Tibial nerve (tissue), 4 donors: Measurements from ENCODE around the gene CHRM4. TPM values are rescaled to one million over a fixed set of nuclear protein-coding genes. Genes with fewer than 3 reads are reported as not detected.

Experiments
- DNase-seq, 2 donors: peaks; one replicate each; pipeline ENCODE4 v3.0.0-alpha.2; 2019; ENCODE audit warnings: low spot score in 2 of 2
- H3K27ac ChIP-seq, 4 donors: fragments of 200-600 bp; sonication (generic) in 3 of 4; one replicate each; pipeline ENCODE4 v1.5.1; 2017 to 2019; ENCODE audit warnings: mild to moderate bottlenecking in 1 of 4
- H3K27me3 ChIP-seq, 2 donors: fragments of 200-600 bp; sonication (generic) in 1 of 2; one replicate each; pipeline versions ENCODE4 v1.5.1 to v1.6.0; 2017 to 2019
- H3K36me3 ChIP-seq, 3 donors: fragments of 200-600 bp; sonication (generic); one replicate each; pipeline ENCODE4 v1.5.1; 2018 to 2019
- H3K4me1 ChIP-seq, 4 donors: fragments of 200-600 bp; sonication (generic) in 3 of 4; one replicate each; pipeline ENCODE4 v1.5.1; 2017 to 2019
- H3K4me3 ChIP-seq, 4 donors: fragments of 200-600 bp; sonication (generic) in 3 of 4; one replicate each; pipeline ENCODE4 v1.5.1; 2017 to 2019; ENCODE audit warnings: mild to moderate bottlenecking in 1 of 4, moderate library complexity in 1 of 4
- H3K9me3 ChIP-seq, 4 donors: fragments of 200-600 bp; sonication (generic) in 3 of 4; one replicate each; pipeline ENCODE4 v1.5.1; 2017 to 2019
- CTCF ChIP-seq, 5 experiments: fragments of 200-600 bp in 3 of 5; fragments of 450-650 bp in 2 of 5; sonication (generic) in 3 of 5; IDR thresholded peaks; one replicate each; pipeline ENCODE4 v1.5.1; 2016 to 2019; ENCODE audit warnings: antibody characterized with exemption in 5 of 5, mild to moderate bottlenecking in 3 of 5, moderate library complexity in 2 of 5
- EP300 ChIP-seq, 2 donors: sonication (generic); formaldehyde crosslinking; IDR thresholded peaks; one replicate each; pipeline ENCODE4 v1.6.1; 2017; ENCODE audit warnings: antibody characterized with exemption in 2 of 2, mild to moderate bottlenecking in 1 of 2
- POLR2A ChIP-seq, 2 donors: fragments of 450-650 bp; IDR thresholded peaks; one replicate each; pipeline ENCODE4 v1.6.1; 2017; ENCODE audit warnings: antibody characterized with exemption in 2 of 2, mild to moderate bottlenecking in 2 of 2, moderate library complexity in 2 of 2
- WGBS, 2 donors: methylation state at CpG; one replicate each; pipeline ENCODE4 v1.1.5; 2018; 5-methylcytosine and 5-hydroxymethylcytosine counted together
- total RNA-seq, 4 donors: library from RNA; depleted of rRNA; stranded (reverse); fragments of >200 nt; gene quantifications; one replicate each; pipeline ENCODE4 v1.1.0, GENCODE V29; 2016

Gene CHRM4
- total RNA-seq, 4 donors from 2014 or later, result 1.2 TPM; not detected in 3

GRCh38 chr11:46392421-46393230, 1.1 kb upstream of the CHRM4 start:
- Histone ChIP-seq H3K27ac (no peak overlapping the region), H3K9me3 (no peaks in the 10 kb centered on the region), H3K36me3 (peaks cover 0 to 23% (median 6%) of the 10 kb centered on the region in 3 donors), H3K4me1 (peaks cover 0 to 51% (median 30%) of the 10 kb centered on the region in 4 donors), H3K27me3 (peaks cover 5 to 48% of the 10 kb centered on the region in 2 donors), H3K4me3 (peak overlapping the region; percentile 2 to 49 (median 19))
- TF ChIP-seq EP300 (IDR thresholded peaks at IDR 0.05) (peak in 1 of 2 donors; percentile 40), CTCF (IDR thresholded peaks at IDR 0.05) (no peak), POLR2A (IDR thresholded peaks at IDR 0.05) (no peak)
- DNase-seq, result peak; percentile 65 to 70
- 3 to 4% methylated on average over 40 to 45 of the region's 71 CpGs for WGBS, 2 donors

- Histone ChIP-seq H3K9me3 (no peaks in the 10 kb centered on the region), H3K4me3 (peak overlapping the region in 1 of 4 donors; percentile 49)
Measured at GRCh38 chr11:46391186-46391577, 394 bp downstream of the CHRM4 start.

GRCh38 chr11:46390331-46391171, 1.0 kb downstream of the CHRM4 start:
- no peak for DNase-seq

More at GRCh38 chr11:46391186-46391577, 394 bp downstream of the CHRM4 start:
- no peak overlapping the region for H3K27ac ChIP-seq
- 5% methylated on average over 8 to 12 of the region's 31 CpGs for WGBS, 2 donors
- H3K36me3 ChIP-seq, result peaks cover 0 to 8% (median 0%) of the 10 kb centered on the region in 3 donors
- TF ChIP-seq POLR2A (IDR thresholded peaks at IDR 0.05), result no peak
- no peak for TF ChIP-seq EP300 (IDR thresholded peaks at IDR 0.05)
- peaks cover 5 to 61% of the 10 kb centered on the region in 2 donors for H3K27me3 ChIP-seq
- H3K4me1 ChIP-seq, result peaks cover 0 to 52% (median 30%) of the 10 kb centered on the region in 4 donors
- DNase-seq, result no peak

GRCh38 chr11:46389450-46390330, 1.9 kb downstream of the CHRM4 start:
- WGBS, 2 donors, result 0 to 2% methylated on average over 18 to 29 of the region's 80 CpGs
- Histone ChIP-seq H3K27me3 (peaks cover 5 to 69% of the 10 kb centered on the region in 2 donors), H3K9me3 (no peaks in the 10 kb centered on the region), H3K36me3 (no peaks in the 10 kb centered on the region), H3K4me3 (peak overlapping the region in 3 of 4 donors; percentile 15 to 44 (median 43)), H3K27ac (no peak overlapping the region), H3K4me1 (peaks cover 0 to 52% (median 30%) of the 10 kb centered on the region in 4 donors)
- peak in 1 of 2 donors; percentile 46 for DNase-seq
- TF ChIP-seq CTCF (IDR thresholded peaks at IDR 0.05) (peak; percentile 76 to 87 (median 81)), EP300 (IDR thresholded peaks at IDR 0.05) (no peak)

More at GRCh38 chr11:46390331-46391171, 1.0 kb downstream of the CHRM4 start:
- no peak overlapping the region for H3K27ac ChIP-seq
- peak overlapping the region in 1 of 4 donors; percentile 49 for H3K4me3 ChIP-seq
- H3K9me3 ChIP-seq, result no peaks in the 10 kb centered on the region
- H3K36me3 ChIP-seq, result peaks cover 0 to 2% (median 0%) of the 10 kb centered on the region in 3 donors
- peaks cover 5 to 67% of the 10 kb centered on the region in 2 donors for H3K27me3 ChIP-seq
- WGBS, 2 donors, result 4 to 8% methylated on average over 30 to 31 of the region's 49 CpGs
- peaks cover 0 to 52% (median 30%) of the 10 kb centered on the region in 4 donors for H3K4me1 ChIP-seq
- TF ChIP-seq EP300 (IDR thresholded peaks at IDR 0.05) (no peak), CTCF (IDR thresholded peaks at IDR 0.05) (no peak), POLR2A (IDR thresholded peaks at IDR 0.05) (no peak)
